NB4 (cell line): ENCODE results near the gene C19orf38.

Experiments
- DNase-seq: peaks from one replicate; pipeline ENCODE4 v3.0.0; 2010; ENCODE audit warnings: low read depth
- H3K4me3 ChIP-seq: one replicate; pipeline ENCODE4 v1.5.1; 2011; ENCODE audit warnings: mild to moderate bottlenecking, low read depth, low read length, moderate library complexity
- CTCF ChIP-seq: IDR thresholded peaks from one replicate; pipeline ENCODE4 v1.5.1; 2012; ENCODE audit warnings: low read depth, low read length
- MAX ChIP-seq: IDR thresholded peaks from 2 replicates; pipeline ENCODE4 v1.6.1; 2011; ENCODE audit warnings: low read depth, low read length
- MYC ChIP-seq: IDR thresholded peaks from 2 replicates; pipeline ENCODE4 v1.6.1; 2011; ENCODE audit warnings: low read depth, low read length
- POLR2A ChIP-seq: IDR thresholded peaks from 2 replicates; pipeline ENCODE4 v1.6.1; 2011; ENCODE audit warnings: mild to moderate bottlenecking; ENCODE audit not compliant: insufficient read length; ENCODE audit errors: extremely low read depth

Gene C19orf38

GRCh38 chr19:10848230-10848856, at the start of gene C19orf38:
Gene C19orf38 (plus strand): TSS chr19:10848415. CDS start chr19:10848509, 94 bp downstream.
- TF ChIP-seq MYC (no peak), MAX (0 out of 2 replicates have a peak, but pooled peaks have one; percentile 32)
- DNase-seq: peak; percentile 78
- H3K4me3 ChIP-seq: no peak within 1 kb of the TSS

- no peak for TF ChIP-seq CTCF
- TF ChIP-seq POLR2A: no peak
- no peak for TF ChIP-seq MAX
- TF ChIP-seq MYC: no peak
- no peak for DNase-seq
- H3K4me3 ChIP-seq: no peak overlapping the region
These were observed 47.7 kb upstream of the C19orf38 start for GRCh38 chr19:10800488-10800887.

GRCh38 chr19:10802479-10802878, 45.7 kb upstream of the C19orf38 start:
- no peak overlapping the region for H3K4me3 ChIP-seq
- DNase-seq: no peak
- no peak for TF ChIP-seq MAX
- TF ChIP-seq CTCF: no peak
- no peak for TF ChIP-seq POLR2A
- no peak for TF ChIP-seq MYC

GRCh38 chr19:10803252-10803651, 45.0 kb upstream of the C19orf38 start:
- no peak for DNase-seq
- TF ChIP-seq MYC (no peak), MAX (no peak)
- H3K4me3 ChIP-seq: no peak overlapping the region

- DNase-seq: peak; percentile 73
- no peak overlapping the region for H3K4me3 ChIP-seq
- no peak for TF ChIP-seq MAX
- TF ChIP-seq CTCF: no peak
- TF ChIP-seq MYC: no peak
- no peak for TF ChIP-seq POLR2A
These were observed 43.0 kb upstream of the C19orf38 start for GRCh38 chr19:10805065-10805757.

GRCh38 chr19:10805758-10806247, 42.4 kb upstream of the C19orf38 start:
- H3K4me3 ChIP-seq: no peak overlapping the region
- no peak for DNase-seq
- no peak for TF ChIP-seq MYC
- TF ChIP-seq POLR2A: no peak
- no peak for TF ChIP-seq MAX
- no peak for TF ChIP-seq CTCF
